WTC11 (cell line): Measurements from ENCODE around the gene ACTRT2. TPM values are rescaled to one million over a fixed set of nuclear protein-coding genes. Genes with fewer than 3 reads are reported as not detected.

Source experiments
- ATAC-seq: fragments of 200-7000 bp; cut with Tn5 transposase; 2 replicates; pipeline ENCODE4 v1.10.0; 2021; ENCODE audit warnings: mild to moderate bottlenecking, moderate library complexity
- CTCF ChIA-PET: fragments of 300-600 bp; sonication (Branson Sonifier 250); formaldehyde crosslinking; loops from one replicate; lab custom pipeline; 2021; ENCODE audit warnings: antibody characterized with exemption; lab: Charles Lee
- POLR2A ChIA-PET: fragments of 350-600 bp; sonication (Branson Sonifier 250); formaldehyde crosslinking; loops from one replicate; lab custom pipeline; 2021; ENCODE audit warnings: antibody characterized with exemption; lab: Charles Lee
- DNase-seq: peaks from one replicate; pipeline ENCODE4 v3.0.0; 2021; ENCODE audit warnings: low spot score
- H3K27ac Mint-ChIP-seq: 2 replicates; pipeline ENCODE4 v1.8.0; 2021; ENCODE audit warnings: mixed read lengths
- H3K27me3 Mint-ChIP-seq: 2 replicates; pipeline ENCODE4 v1.8.0; 2021; ENCODE audit warnings: low read depth, mild to moderate bottlenecking, moderate library complexity, mixed read lengths
- H3K36me3 Mint-ChIP-seq: 2 replicates; pipeline ENCODE4 v1.8.0; 2021; ENCODE audit warnings: mixed read lengths
- H3K4me1 Mint-ChIP-seq: 2 replicates; pipeline ENCODE4 v1.8.0; 2022; ENCODE audit warnings: mixed read lengths
- H3K4me3 Mint-ChIP-seq: 2 replicates; pipeline ENCODE4 v1.8.0; 2021; ENCODE audit warnings: mild to moderate bottlenecking, moderate library complexity, mixed read lengths
- H3K9me3 Mint-ChIP-seq: 2 replicates; pipeline ENCODE4 v1.8.0; 2021; ENCODE audit warnings: mixed read lengths
- ARID4B ChIP-seq: sonication (generic); formaldehyde crosslinking; IDR thresholded peaks from 2 replicates; pipeline ENCODE4 v1.8.0; 2023; ENCODE audit warnings: missing genetic modification reagents, mild to moderate bottlenecking, borderline replicate concordance
- ATF2 ChIP-seq: sonication (generic); formaldehyde crosslinking; IDR thresholded peaks from 2 replicates; pipeline ENCODE4 v1.8.1; 2022; ENCODE audit warnings: low read depth, missing genetic modification reagents, borderline replicate concordance
- CDX4 ChIP-seq: fragments of 250-450 bp; sonication (Bioruptor Pico); IDR thresholded peaks from 2 replicates; pipeline ENCODE4 v1.9.0; 2021; ENCODE audit warnings: moderate library complexity, mild to moderate bottlenecking, inconsistent platforms, borderline replicate concordance
- CREM ChIP-seq: sonication (generic); formaldehyde crosslinking; IDR thresholded peaks from 2 replicates; pipeline ENCODE4 v1.8.1; 2022; ENCODE audit warnings: mild to moderate bottlenecking, missing genetic modification reagents, moderate library complexity
- FOXK1 ChIP-seq: sonication (generic); formaldehyde crosslinking; IDR thresholded peaks from 2 replicates; pipeline ENCODE4 v1.8.0; 2022; ENCODE audit warnings: mild to moderate bottlenecking, moderate library complexity, missing genetic modification reagents
- GABPB1 ChIP-seq: sonication (generic); formaldehyde crosslinking; IDR thresholded peaks from 2 replicates; pipeline ENCODE4 v1.8.1; 2023; ENCODE audit warnings: mild to moderate bottlenecking, missing genetic modification reagents
- MLX ChIP-seq: sonication (generic); formaldehyde crosslinking; IDR thresholded peaks from 2 replicates; pipeline ENCODE4 v1.8.1; 2023; ENCODE audit warnings: mild to moderate bottlenecking, missing genetic modification reagents, moderate library complexity
- MYBL2 ChIP-seq: sonication (generic); formaldehyde crosslinking; IDR thresholded peaks from 2 replicates; pipeline ENCODE4 v1.8.1; 2023; ENCODE audit warnings: mild to moderate bottlenecking, moderate library complexity, missing genetic modification reagents
- NFE2L1 ChIP-seq: sonication (generic); formaldehyde crosslinking; IDR thresholded peaks from 2 replicates; pipeline ENCODE4 v1.8.1; 2023; ENCODE audit warnings: missing genetic modification reagents
- PRRX2 ChIP-seq: fragments of 250-450 bp; sonication (Bioruptor Pico); IDR thresholded peaks from 2 replicates; pipeline ENCODE4 v1.8.0; 2021; ENCODE audit warnings: mild to moderate bottlenecking
- RORB ChIP-seq: fragments of 250-450 bp; sonication (Bioruptor Pico); IDR thresholded peaks from 2 replicates; pipeline ENCODE4 v1.9.0; 2021; ENCODE audit warnings: mild to moderate bottlenecking
- TCF7 ChIP-seq: sonication (generic); formaldehyde crosslinking; IDR thresholded peaks from 2 replicates; pipeline ENCODE4 v1.8.0; 2022; ENCODE audit warnings: mild to moderate bottlenecking, low read depth, missing genetic modification reagents, moderate library complexity
- USF2 ChIP-seq: sonication (generic); formaldehyde crosslinking; IDR thresholded peaks from 2 replicates; pipeline ENCODE4 v1.8.1; 2023; ENCODE audit warnings: mild to moderate bottlenecking, missing genetic modification reagents, moderate library complexity
- ZBTB21 ChIP-seq: sonication (generic); formaldehyde crosslinking; IDR thresholded peaks from 2 replicates; pipeline ENCODE4 v1.8.1; 2023; ENCODE audit warnings: mild to moderate bottlenecking, missing genetic modification reagents, borderline replicate concordance
- ZNF425 ChIP-seq: fragments of 250-450 bp; sonication (Bioruptor Pico); conservative IDR thresholded peaks from 2 replicates; pipeline ENCODE4 v1.9.0; 2021; ENCODE audit warnings: mild to moderate bottlenecking
- ZNF512 ChIP-seq: sonication (generic); formaldehyde crosslinking; IDR thresholded peaks from 2 replicates; pipeline ENCODE4 v1.8.1; 2022; ENCODE audit warnings: missing genetic modification reagents, borderline replicate concordance
- total RNA-seq: library from RNA; stranded (reverse); gene quantifications from 3 replicates; pipeline ENCODE4 v1.2.3, GENCODE V29; 2021
- TF ChIP-seq, protein P1 (sequence below): sonication (generic); formaldehyde crosslinking; IDR thresholded peaks from 2 replicates; pipeline ENCODE4 v1.8.1; 2022; ENCODE audit warnings: low read depth, mild to moderate bottlenecking, moderate library complexity, missing genetic modification reagents, borderline replicate concordance

The ACTRT2 gene
- total RNA-seq, 1 experiment from 2014 or later, result not detected

- TF ChIP-seq ATF2 (CRISPR knock-in tag) (no peak), MYBL2 (CRISPR knock-in tag) (no peak), GABPB1 (no peak), CREM (CRISPR knock-in tag) (no peak), CDX4 (no peak)
Observed at GRCh38 chr1:2975466-2976179, 45.6 kb upstream of the ACTRT2 start (continued).

GRCh38 chr1:2976180-2976562 is 45.1 kb upstream of the ACTRT2 start:
- no peak for DNase-seq

More at GRCh38 chr1:2976180-2976562, 45.1 kb upstream of the ACTRT2 start:
- peaks cover 7% of the 10 kb centered on the region; the same call in 1 of the 2 replicates for H3K36me3 Mint-ChIP-seq
- ChIA-PET CTCF (no interaction called here), POLR2A (no interaction called here)
- no peaks in the 10 kb centered on the region for H3K9me3 Mint-ChIP-seq
- TF ChIP-seq PRRX2 (CRISPR knock-in tag), result no peak
- no peak for TF ChIP-seq GABPB1
- TF ChIP-seq MLX (CRISPR knock-in tag), result no peak
- no peak for TF ChIP-seq ZNF512 (CRISPR knock-in tag)
- no peak for TF ChIP-seq FOXK1 (CRISPR knock-in tag)
- TF ChIP-seq ZBTB21 (CRISPR knock-in tag), result no peak
- no peak for TF ChIP-seq USF2 (CRISPR knock-in tag)
- no peak for TF ChIP-seq ZNF425
- TF ChIP-seq RORB (CRISPR knock-in tag), result no peak
- no peak for TF ChIP-seq NFE2L1
- TF ChIP-seq ARID4B (CRISPR knock-in tag), result no peak
- TF ChIP-seq TCF7, result no peak
- no peak for TF ChIP-seq MYBL2 (CRISPR knock-in tag)
- TF ChIP-seq CDX4, result no peak
- TF ChIP-seq, protein P1, sequence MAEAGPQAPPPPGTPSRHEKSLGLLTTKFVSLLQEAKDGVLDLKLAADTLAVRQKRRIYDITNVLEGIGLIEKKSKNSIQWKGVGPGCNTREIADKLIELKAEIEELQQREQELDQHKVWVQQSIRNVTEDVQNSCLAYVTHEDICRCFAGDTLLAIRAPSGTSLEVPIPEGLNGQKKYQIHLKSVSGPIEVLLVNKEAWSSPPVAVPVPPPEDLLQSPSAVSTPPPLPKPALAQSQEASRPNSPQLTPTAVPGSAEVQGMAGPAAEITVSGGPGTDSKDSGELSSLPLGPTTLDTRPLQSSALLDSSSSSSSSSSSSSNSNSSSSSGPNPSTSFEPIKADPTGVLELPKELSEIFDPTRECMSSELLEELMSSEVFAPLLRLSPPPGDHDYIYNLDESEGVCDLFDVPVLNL (CRISPR knock-in tag), result no peak
- no peak for ATAC-seq
- H3K27ac Mint-ChIP-seq, result no peak overlapping the region
- H3K4me3 Mint-ChIP-seq, result no peak overlapping the region
- H3K4me1 Mint-ChIP-seq, result no peaks in the 10 kb centered on the region
- no peaks in the 10 kb centered on the region for H3K27me3 Mint-ChIP-seq
